OCI-LY1 (cell line): ENCODE measurements around the gene MAP7.

Experiments
- H2AFZ ChIP-seq: fragments of 200-600 bp; sonication (generic), shearing (Covaris generic); 2 replicates; pipeline ENCODE4 v1.6.0; 2014; ENCODE audit warnings: antibody characterized with exemption, mild to moderate bottlenecking, low read length
- H3F3A ChIP-seq: fragments of 200-600 bp; sonication (generic), shearing (Covaris generic); 2 replicates; pipeline ENCODE4 v1.6.0; 2014; ENCODE audit warnings: mild to moderate bottlenecking, antibody characterized with exemption, low read length, moderate library complexity; ENCODE audit not compliant: insufficient read depth
- H3K27ac ChIP-seq: fragments of 200-600 bp; sonication (generic); 2 replicates; pipeline ENCODE4 v1.5.1; 2014; ENCODE audit warnings: low read length, mixed run types, mild to moderate bottlenecking, low read depth; ENCODE audit not compliant: poor library complexity, severe bottlenecking
- H3K27me3 ChIP-seq: fragments of 200-600 bp; sonication (generic); 2 replicates; pipeline ENCODE4 v1.6.0; 2014; ENCODE audit warnings: antibody characterized with exemption, mild to moderate bottlenecking, low read length, moderate library complexity; ENCODE audit not compliant: insufficient read depth
- H3K36me3 ChIP-seq: fragments of 200-600 bp; sonication (generic); 2 replicates; pipeline ENCODE4 v1.6.1; 2014; ENCODE audit warnings: mild to moderate bottlenecking, antibody characterized with exemption, low read length, moderate library complexity, mixed read lengths; ENCODE audit not compliant: insufficient read depth
- H3K4me1 ChIP-seq: fragments of 200-600 bp; sonication (generic); 2 replicates; pipeline ENCODE4 v1.5.1; 2014; ENCODE audit warnings: mild to moderate bottlenecking, low read length, moderate library complexity; ENCODE audit not compliant: insufficient read depth, severe bottlenecking
- H3K4me2 ChIP-seq: fragments of 200-600 bp; sonication (generic), shearing (Covaris generic); 2 replicates; pipeline ENCODE4 v1.6.1; 2014; ENCODE audit warnings: low read length
- H3K4me3 ChIP-seq: fragments of 200-600 bp; sonication (generic); 2 replicates; pipeline ENCODE4 v1.5.1; 2014; ENCODE audit warnings: low read length, low read depth, mild to moderate bottlenecking, mixed read lengths; ENCODE audit not compliant: poor library complexity, severe bottlenecking
- H3K79me2 ChIP-seq: fragments of 200-600 bp; shearing (Covaris generic); 2 replicates; pipeline ENCODE4 v1.6.1; 2016; ENCODE audit warnings: mixed run types, low read length, mixed read lengths; ENCODE audit not compliant: insufficient read depth
- H3K9ac ChIP-seq: fragments of 200-600 bp; sonication (generic), shearing (Covaris generic); 2 replicates; pipeline ENCODE4 v1.6.1; 2014; ENCODE audit warnings: mild to moderate bottlenecking, low read length, mixed read lengths
- H3K9me2 ChIP-seq: fragments of 200-600 bp; sonication (generic), shearing (Covaris generic); 2 replicates; pipeline ENCODE4 v1.6.1; 2014; ENCODE audit warnings: low read depth, mild to moderate bottlenecking, low read length, mixed read lengths
- H3K9me3 ChIP-seq: fragments of 200-600 bp; shearing (Covaris generic); 2 replicates; pipeline ENCODE4 v1.6.1; 2014; ENCODE audit warnings: low read length, mixed read lengths
- H4K20me1 ChIP-seq: fragments of 200-600 bp; sonication (generic), shearing (Covaris generic); 2 replicates; pipeline ENCODE4 v1.6.0; 2016; ENCODE audit warnings: mild to moderate bottlenecking, low read length; ENCODE audit not compliant: insufficient read depth
- CTCF ChIP-seq: fragments of 200-600 bp; sonication (generic), shearing (Covaris generic); IDR thresholded peaks from 2 replicates; pipeline ENCODE4 v1.5.1; 2017; ENCODE audit warnings: mild to moderate bottlenecking, antibody characterized with exemption, low read length, moderate library complexity, mixed read lengths
- EZH2 ChIP-seq: fragments of 200-600 bp; sonication (generic), shearing (Covaris generic); IDR thresholded peaks from 2 replicates; pipeline ENCODE4 v1.8.0; 2017; ENCODE audit warnings: borderline replicate concordance, mixed run types, mild to moderate bottlenecking, antibody characterized with exemption, low read length, moderate library complexity, mixed read lengths

Gene MAP7

DNA sequence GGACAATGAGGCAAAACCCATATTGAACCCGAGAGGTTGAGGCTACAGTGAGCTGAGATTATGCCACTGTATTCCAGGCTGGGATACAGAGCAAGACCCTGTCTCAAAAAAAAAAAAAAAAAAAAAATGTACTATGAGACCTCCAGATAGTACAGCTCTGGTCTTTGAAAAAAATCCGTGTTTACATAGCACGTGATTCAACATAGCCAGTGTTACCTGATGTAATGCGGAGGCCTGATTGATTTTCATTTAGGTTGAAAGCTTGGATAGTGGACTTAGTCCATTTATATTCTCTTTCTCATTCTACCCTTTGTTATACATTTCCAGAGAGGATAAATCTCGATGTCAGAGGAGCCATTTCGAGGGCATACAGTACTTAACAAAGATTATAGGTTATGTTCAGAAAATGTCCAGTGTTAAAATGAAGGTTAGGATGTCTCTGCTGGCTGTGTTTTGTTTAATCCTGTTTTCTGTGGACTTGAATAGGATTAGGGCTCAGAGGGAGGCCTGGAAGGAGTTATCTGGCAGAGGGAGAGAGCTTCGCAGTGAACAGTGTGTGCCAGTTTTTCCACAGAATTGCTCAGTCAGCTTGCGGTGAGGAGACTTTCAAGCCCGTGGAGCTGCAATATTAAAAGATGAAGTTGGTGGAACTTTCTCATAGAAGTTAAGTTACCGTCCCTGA, 226.7 kb downstream of the MAP7 start:
- Histone ChIP-seq H3K9me2 (no peaks in the 10 kb centered on the region), H4K20me1 (no peaks in the 10 kb centered on the region), H3K4me2 (no peak overlapping the region), H2AFZ (no peak overlapping the region), H3K9ac (no peak overlapping the region), H3K79me2 (no peaks in the 10 kb centered on the region), H3K4me1 (peaks cover 13% of the 10 kb centered on the region), H3K4me3 (no peak overlapping the region), H3K36me3 (no peaks in the 10 kb centered on the region), H3K27ac (no peak overlapping the region), H3K9me3 (no peaks in the 10 kb centered on the region), H3F3A (peaks cover 3% of the 10 kb centered on the region; the same call in 1 of the 2 replicates), H3K27me3 (peaks cover 3% of the 10 kb centered on the region; the same call in 1 of the 2 replicates)
- no peak for TF ChIP-seq EZH2
- TF ChIP-seq CTCF = no peak

DNA sequence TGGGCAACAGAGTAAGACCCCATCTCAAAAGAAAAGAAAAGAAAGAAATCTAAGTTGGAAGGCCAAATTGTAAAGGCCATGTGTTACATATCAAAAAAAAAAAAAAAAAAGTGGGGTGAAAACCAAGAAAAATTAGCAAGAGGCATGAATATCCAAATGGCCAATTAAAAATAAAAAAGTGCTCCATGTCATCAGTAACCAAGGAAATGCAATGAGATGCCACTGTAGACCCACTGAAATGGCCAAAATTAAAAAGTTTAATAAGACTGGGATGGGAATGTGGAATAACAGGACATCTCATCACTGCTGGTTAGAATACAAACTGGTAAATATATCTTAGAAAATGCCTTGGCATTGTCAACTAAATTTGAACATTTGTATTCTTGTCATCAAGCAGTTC, 230.5 kb downstream of the MAP7 start:
- TF ChIP-seq EZH2 = no peak
- peaks cover 3% of the 10 kb centered on the region; the same call in 1 of the 2 replicates for H3K27me3 ChIP-seq
- no peaks in the 10 kb centered on the region for H3K79me2 ChIP-seq
- no peaks in the 10 kb centered on the region for H4K20me1 ChIP-seq
- H3K27ac ChIP-seq = no peak overlapping the region
- no peak overlapping the region for H2AFZ ChIP-seq
- H3K9ac ChIP-seq = no peak overlapping the region
- H3F3A ChIP-seq = peaks cover 3% of the 10 kb centered on the region; the same call in 1 of the 2 replicates
- H3K9me2 ChIP-seq = no peaks in the 10 kb centered on the region
- no peaks in the 10 kb centered on the region for H3K9me3 ChIP-seq
- no peaks in the 10 kb centered on the region for H3K4me1 ChIP-seq
- no peak overlapping the region for H3K4me2 ChIP-seq
- H3K36me3 ChIP-seq = no peaks in the 10 kb centered on the region
- no peak overlapping the region for H3K4me3 ChIP-seq

DNA sequence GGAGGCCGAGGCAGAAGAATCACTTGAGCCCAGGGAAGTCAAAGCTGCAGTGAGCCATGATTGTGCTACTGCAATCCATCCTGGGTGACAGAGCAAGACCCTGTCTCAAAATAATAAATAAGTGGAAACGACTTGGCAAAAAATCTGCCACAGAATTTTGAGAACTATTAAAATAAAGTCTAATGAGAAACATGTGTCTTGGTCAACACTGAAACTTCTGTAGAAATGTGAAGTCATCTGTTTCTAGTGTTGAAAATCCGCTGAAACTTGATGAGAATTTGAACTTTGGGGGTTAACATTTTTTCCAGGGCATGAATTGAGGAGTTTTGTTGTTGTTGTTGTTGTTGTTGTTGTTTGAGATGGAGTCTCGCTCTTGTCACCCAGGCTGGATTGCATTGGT, 231.5 kb downstream of the MAP7 start:
- TF ChIP-seq EZH2 = no peak
- TF ChIP-seq CTCF = no peak
- no peaks in the 10 kb centered on the region for H3K36me3 ChIP-seq
- H3K9ac ChIP-seq = no peak overlapping the region
- H3K79me2 ChIP-seq = no peaks in the 10 kb centered on the region
- H3K9me3 ChIP-seq = no peaks in the 10 kb centered on the region
- no peak overlapping the region for H3K4me2 ChIP-seq
- peaks cover 3% of the 10 kb centered on the region; the same call in 1 of the 2 replicates for H3K27me3 ChIP-seq
- H2AFZ ChIP-seq = no peak overlapping the region
- H3K4me3 ChIP-seq = no peak overlapping the region
- H3F3A ChIP-seq = peaks cover 3% of the 10 kb centered on the region; the same call in 1 of the 2 replicates
- no peak overlapping the region for H3K27ac ChIP-seq
- H4K20me1 ChIP-seq = no peaks in the 10 kb centered on the region
- no peaks in the 10 kb centered on the region for H3K9me2 ChIP-seq
- H3K4me1 ChIP-seq = no peaks in the 10 kb centered on the region

DNA sequence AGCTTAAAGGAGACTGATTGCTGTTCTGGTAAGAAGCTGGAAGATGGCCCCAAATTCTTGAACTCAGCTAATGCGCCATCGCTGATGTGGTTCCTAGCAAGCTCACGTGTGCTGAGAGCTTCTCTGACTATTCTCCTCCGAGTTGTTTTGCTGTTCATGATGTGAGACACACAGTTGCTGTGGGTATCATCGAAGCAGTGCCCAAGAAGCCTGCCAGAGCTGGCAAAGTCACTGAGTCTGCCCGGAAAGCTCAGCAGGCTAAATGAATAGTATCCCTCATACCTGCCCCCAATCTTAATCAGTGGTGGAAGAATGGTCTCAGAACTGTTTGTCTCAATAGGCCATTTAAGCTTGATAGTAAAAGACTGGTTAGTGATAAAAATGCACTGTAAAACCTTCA, 232.3 kb downstream of the MAP7 start:
- H3K9me3 ChIP-seq = no peaks in the 10 kb centered on the region
- H4K20me1 ChIP-seq = no peaks in the 10 kb centered on the region
- H3K9me2 ChIP-seq = no peaks in the 10 kb centered on the region
- TF ChIP-seq CTCF = no peak
- no peak for TF ChIP-seq EZH2
- no peaks in the 10 kb centered on the region for H3K79me2 ChIP-seq
- H3K36me3 ChIP-seq = no peaks in the 10 kb centered on the region
- no peak overlapping the region for H3K9ac ChIP-seq
- peaks cover 3% of the 10 kb centered on the region; the same call in 1 of the 2 replicates for H3F3A ChIP-seq
- no peaks in the 10 kb centered on the region for H3K4me1 ChIP-seq
- no peak overlapping the region for H3K4me3 ChIP-seq
- H3K27me3 ChIP-seq = peaks cover 3% of the 10 kb centered on the region; the same call in 1 of the 2 replicates
- no peak overlapping the region for H3K4me2 ChIP-seq
- no peak overlapping the region for H2AFZ ChIP-seq
- H3K27ac ChIP-seq = no peak overlapping the region
